HG03280 (cell line): ENCODE data around the gene UBN2.
A peak's percentile ranks its signal among the peaks of the same experiment; 100 is the strongest.

Source experiments
- ATAC-seq: cut with Tn5 transposase; IDR thresholded peaks from one replicate; pipeline ENCODE4 v1.9.1; 2021; ENCODE audit warnings: mild to moderate bottlenecking, moderate library complexity; ENCODE audit not compliant: unreplicated experiment

The UBN2 gene

DNA sequence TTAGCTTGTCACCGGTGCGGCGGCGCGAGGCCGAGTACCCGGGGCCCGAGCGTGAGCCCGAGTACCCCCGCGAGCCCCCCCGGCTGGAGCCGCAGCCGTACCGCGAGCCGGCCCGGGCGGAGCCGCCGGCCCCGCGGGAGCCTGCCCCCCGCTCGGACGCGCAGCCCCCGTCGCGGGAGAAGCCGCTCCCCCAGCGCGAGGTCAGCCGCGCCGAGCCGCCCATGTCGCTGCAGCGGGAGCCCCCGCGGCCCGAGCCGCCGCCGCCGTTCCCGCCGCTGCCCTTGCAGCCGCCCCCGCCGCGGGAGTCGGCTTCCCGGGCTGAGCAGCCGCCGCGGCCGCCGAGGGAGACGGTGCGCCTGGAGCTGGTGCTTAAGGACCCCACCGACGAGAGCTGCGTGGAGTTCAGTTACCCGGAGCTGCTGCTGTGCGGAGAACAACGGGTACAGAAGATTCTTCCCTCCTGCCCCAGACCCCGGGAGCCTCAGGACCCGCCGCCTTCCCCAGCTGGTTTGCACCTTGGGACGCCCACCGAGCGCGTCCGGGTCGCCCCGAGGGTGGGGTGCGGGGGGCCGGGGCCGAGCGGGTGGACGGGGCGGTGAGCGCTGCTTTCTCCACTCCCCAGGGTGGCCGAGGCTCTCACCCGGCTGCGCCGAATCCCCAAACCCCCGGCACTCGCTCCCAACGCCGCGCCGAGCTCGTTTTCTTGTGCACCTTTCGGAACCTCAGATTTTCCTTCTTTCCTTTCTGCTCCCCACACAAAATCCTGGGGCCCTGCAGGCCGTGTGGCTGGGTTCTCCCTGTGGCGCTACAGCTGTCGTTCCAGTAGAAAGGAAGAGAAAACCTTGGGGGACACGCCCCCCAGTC, 708 bp downstream of the UBN2 start:
- ATAC-seq, result peak; percentile 38

- ATAC-seq, result no peak
Observed at GRCh38 chr7:139232377-139232717, 1.3 kb downstream of the UBN2 start.

DNA sequence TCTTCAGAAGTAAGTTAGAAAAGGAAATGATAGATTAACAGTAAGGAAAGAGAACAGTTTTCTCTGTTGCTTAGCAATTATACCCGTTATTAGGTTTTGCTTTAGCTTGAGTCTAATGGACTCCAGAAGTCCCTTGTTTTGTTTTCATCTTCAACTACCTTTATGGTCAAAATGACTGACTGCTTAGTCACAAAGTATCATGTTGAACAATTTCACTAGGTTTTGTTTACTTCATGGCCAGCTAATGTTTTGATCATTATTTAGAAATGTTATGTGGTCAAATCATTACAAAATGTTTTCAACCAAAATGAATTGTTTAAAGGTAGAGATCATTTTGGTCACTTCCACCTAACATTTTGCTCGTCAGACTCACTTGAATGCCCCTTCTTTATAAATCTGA, 1.9 kb downstream of the UBN2 start:
- no peak for ATAC-seq

GRCh38 chr7:139241258-139241657, 10.2 kb downstream of the UBN2 start:
- ATAC-seq, result no peak

DNA sequence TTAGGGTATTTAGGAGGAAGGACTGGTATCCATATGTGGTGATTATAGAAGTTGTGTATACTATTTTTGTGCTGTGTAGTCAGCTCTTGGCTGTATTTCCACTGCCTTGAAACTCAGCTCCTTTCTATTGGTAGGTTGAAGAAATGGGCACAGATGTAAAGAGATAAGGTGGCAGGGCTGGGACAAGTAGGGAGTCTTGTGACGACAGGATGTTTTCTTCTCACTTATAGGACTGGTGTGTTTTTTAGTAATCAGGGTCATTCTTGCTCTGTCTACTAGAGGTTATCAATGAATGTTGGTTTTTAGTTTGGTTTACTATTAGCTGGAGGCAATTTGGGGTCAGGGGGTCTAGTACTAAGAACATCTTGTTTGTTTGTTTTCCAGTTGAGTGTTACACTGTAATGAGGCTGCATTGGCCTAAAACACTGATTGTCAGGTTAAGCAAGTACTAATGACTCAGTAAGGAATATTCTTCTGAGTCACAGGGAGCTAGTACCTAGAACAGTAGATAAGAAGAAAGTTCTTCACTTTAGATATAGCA, 11.8 kb downstream of the UBN2 start:
- no peak for ATAC-seq

DNA sequence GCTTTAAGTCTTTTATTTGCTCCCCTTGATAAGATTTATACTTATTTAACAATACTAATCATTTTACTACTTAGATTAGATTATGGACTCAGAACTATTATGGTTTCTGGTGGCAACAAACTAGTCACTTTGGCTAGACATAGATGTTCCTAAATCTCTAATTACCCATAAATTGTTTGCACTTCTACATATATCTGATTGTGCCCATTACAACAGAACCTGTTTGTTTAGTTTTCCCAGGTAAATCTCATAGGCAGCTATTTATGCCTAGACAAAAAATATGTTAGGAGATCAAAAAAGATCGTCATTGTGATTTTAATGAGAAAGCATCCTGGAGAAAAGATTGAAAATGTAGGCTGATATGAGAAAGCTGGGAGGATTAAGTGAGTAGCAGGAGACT, 14.4 kb downstream of the UBN2 start:
- no peak for ATAC-seq

GRCh38 chr7:139246494-139246893, 15.5 kb downstream of the UBN2 start:
- ATAC-seq, result no peak

GRCh38 chr7:139246905-139247304, 15.9 kb downstream of the UBN2 start:
- ATAC-seq, result no peak

GRCh38 chr7:139249179-139249810, 18.3 kb downstream of the UBN2 start:
- no peak for ATAC-seq

GRCh38 chr7:139252451-139252850, 21.4 kb downstream of the UBN2 start:
- ATAC-seq, result no peak

GRCh38 chr7:139254281-139254680, 23.2 kb downstream of the UBN2 start:
- no peak for ATAC-seq

GRCh38 chr7:139254728-139255127, 23.7 kb downstream of the UBN2 start:
- no peak for ATAC-seq

- no peak for ATAC-seq
Observed at GRCh38 chr7:139255290-139255689, 24.3 kb downstream of the UBN2 start.

- no peak for ATAC-seq
Observed at GRCh38 chr7:139259142-139259541, 28.1 kb downstream of the UBN2 start.

DNA sequence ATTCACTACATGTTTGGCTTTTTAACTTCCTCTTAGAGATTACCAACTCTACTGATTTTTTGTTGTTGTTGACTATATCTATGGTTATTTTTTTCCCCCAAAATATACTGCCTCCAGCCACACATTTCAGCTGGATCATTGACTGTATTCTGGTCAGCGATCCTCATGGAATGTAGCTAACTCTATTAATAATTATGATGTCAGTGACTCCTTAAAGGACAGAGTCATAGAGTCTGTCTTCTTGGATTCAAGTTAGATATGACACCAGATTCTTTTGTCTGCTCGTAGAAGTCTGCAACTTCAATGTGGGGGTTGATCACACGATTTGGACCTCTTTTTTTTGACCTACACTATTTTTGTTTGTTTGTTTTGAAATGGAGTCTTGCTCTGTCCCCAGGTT, 33.2 kb downstream of the UBN2 start:
- ATAC-seq, result no peak

- ATAC-seq, result no peak
Observed at GRCh38 chr7:139265673-139266072, 34.6 kb downstream of the UBN2 start.

- no peak for ATAC-seq
Observed at GRCh38 chr7:139271718-139272628, 40.9 kb downstream of the UBN2 start.

DNA sequence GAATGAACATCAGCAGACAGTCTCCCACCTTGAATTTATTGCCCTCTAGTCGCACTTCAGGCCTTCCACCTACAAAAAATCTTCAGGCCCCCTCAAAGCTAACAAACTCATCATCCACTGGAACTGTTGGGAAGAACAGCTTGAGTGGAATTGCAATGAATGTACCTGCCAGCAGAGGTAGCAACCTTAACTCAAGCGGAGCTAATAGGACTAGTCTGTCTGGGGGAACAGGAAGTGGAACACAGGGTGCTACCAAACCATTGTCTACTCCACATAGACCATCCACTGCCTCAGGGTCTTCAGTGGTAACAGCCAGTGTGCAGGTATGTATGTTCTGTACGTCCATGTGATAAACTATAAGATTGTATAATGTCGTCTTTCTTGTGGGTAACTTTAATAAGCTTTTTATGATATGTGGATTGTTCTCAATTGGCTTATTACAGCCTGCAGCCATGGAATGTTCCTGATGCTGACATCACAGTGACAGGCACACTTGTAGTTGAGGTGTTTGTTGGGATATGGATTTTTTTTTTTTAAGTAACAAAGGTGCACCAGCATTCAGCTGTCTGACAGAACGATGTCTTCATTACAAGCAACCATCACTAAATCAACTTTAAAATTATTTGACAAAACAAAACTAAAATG, 53.3 kb downstream of the UBN2 start:
- no peak for ATAC-seq

GRCh38 chr7:139286144-139286543, 55.1 kb downstream of the UBN2 start:
- no peak for ATAC-seq

GRCh38 chr7:139292821-139293220, 61.8 kb downstream of the UBN2 start:
- ATAC-seq, result no peak

GRCh38 chr7:139293534-139293933, 62.5 kb downstream of the UBN2 start:
- no peak for ATAC-seq
